ENCODE results near the gene BEST2.

BEST2 gene

DNA sequence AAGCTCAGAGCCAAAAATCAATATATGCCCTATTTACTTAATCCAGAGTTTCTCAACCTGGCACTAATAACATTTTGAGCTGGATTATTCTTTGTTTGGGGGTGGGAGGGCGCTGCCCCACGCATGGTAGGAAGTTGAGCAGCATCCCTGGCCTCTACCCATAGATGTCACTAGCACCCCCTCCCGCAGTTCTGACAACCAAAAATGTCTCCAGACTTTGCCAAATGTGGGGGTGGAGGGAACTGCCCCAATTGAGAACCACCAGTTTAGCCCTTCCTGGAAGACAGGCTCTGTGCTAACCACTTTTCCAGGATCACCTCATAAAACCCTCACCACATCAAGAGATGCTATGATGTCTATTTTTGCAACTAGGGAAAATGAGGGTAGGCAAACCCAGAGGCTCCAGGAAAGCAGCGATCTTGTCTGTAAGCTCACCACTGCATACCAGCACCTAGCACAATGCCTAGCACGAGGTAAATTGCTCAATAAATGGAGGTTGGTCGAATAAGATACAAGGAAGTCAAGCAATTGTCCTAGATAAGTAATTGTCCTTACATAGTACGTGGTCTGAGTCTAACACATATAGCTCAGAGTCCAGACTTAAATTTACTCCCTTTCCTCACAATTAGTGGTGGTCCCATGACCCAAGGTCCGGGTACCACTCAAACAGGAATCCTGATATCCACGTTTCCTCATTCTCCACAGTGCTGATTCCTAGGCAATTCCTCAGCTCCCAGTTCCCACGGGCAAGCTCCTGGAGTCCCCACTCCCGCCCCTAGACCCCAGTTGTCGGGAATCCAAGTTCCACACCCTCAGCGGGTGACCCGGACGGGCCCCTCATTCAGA is 18.0 kb upstream of the BEST2 start:
- Histone ChIP-seq H3K27ac (ENCODE audit: low read length) (peak overlapping the region; percentile 49), H3K27me3 (ENCODE audit: insufficient read depth, low read length) (no peaks in the 10 kb centered on the region), H3K4me1 (ENCODE audit: insufficient read depth, low read length) (no peaks in the 10 kb centered on the region; the same call in 1 of the 2 replicates), H3K9me3 (ENCODE audit: insufficient read depth, low read depth, low read length) (no peaks in the 10 kb centered on the region), H3K9ac (ENCODE audit: low read depth, low read length) (peak overlapping the region; percentile 89), H3K36me3 (ENCODE audit: insufficient read depth, low read depth, low read length) (peaks cover 39% of the 10 kb centered on the region), H3K4me3 (ENCODE audit: low read length) (peak overlapping the region; percentile 89)

DNA sequence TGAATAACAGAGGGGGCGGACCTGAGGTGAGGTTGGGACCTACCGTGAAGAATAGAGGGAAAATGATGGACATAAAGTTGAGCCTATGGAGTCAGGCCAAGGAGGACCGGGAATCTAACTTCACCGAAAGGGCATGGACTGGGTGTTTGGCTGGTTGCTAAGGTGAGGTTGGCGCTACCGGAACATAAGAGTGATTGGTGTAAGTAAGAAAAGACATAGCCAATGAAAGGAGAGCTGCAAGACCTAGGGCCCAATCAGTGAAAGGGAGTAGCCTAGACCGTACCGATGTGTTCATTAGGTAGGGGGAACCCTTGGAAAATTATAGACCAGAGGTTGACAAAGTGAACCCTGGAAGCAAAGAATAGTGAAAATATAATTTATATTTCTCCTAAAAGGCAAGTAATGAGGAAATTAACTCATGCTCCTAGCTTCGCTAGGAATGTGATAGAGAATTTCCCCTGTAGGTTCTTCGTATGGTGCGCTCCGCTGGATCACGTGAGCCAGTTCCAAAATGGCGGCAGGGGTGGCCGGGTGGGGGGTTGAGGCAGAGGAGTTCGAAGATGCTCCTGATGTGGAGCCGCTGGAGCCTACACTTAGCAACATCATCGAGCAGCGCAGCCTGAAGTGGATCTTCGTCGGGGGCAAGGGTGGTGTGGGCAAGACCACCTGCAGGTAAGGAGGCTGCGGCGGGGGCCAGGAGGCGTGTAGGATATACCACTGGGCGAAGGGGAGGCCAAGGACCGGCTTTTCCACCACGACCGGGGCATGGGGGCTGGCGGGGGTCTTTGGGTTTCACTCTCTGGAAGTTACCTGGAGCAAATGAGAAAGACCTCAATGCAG is 14.4 kb upstream of the BEST2 start, which contains the start of gene GET3:
Gene GET3, plus strand, starts transcription at position 503 of the 840 bp plus-strand sequence. Its CDS starts 9 bp downstream, at position 512.
- Histone ChIP-seq H3K27ac (ENCODE audit: low read length) (peak within 1 kb of the TSS; percentile 70), H3K36me3 (ENCODE audit: insufficient read depth, low read depth, low read length) (peaks cover 21% of the 10 kb centered on the region; the same call in 1 of the 2 replicates), H3K9me3 (ENCODE audit: insufficient read depth, low read depth, low read length) (no peaks in the 10 kb centered on the region), H3K4me1 (ENCODE audit: insufficient read depth, low read length) (no peaks in the 10 kb centered on the region; the same call in 1 of the 2 replicates), H3K9ac (ENCODE audit: low read depth, low read length) (peak within 1 kb of the TSS; percentile 83), H3K27me3 (ENCODE audit: insufficient read depth, low read length) (no peaks in the 10 kb centered on the region), H3K4me3 (ENCODE audit: low read length) (peak within 1 kb of the TSS; percentile 95)

DNA sequence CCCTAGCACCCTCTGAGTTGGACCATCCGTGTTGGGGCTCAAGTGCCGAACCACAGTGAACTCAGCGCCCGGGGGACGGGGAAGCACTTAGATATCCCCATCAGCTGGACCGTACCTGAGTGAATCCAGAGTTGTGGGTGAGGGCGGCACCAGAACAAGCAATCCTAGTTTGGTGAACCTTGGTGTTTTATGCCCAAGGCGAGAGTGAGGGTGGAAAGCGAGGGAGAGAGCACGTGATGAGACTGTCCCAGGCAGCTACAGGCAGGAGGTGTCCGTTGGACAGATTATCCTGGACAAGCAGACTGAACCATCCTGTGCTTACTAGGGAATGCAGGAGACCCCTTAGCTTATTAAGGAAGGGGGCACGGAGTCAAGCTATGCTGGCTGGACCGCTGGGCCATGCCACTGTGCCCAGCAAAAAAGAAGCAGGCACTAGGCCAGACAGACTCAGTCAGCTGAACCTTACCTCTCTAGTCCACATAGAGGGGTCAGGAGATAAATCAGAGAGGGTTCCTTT is 13.7 kb upstream of the BEST2 start:
- H3K27ac ChIP-seq (ENCODE audit: low read length): peak overlapping the region; percentile 70
- peak overlapping the region; percentile 83 for H3K9ac ChIP-seq (ENCODE audit: low read depth, low read length)
- peaks cover 22% of the 10 kb centered on the region; the same call in 1 of the 2 replicates for H3K36me3 ChIP-seq (ENCODE audit: insufficient read depth, low read depth, low read length)
- H3K4me1 ChIP-seq (ENCODE audit: insufficient read depth, low read length): no peaks in the 10 kb centered on the region; the same call in 1 of the 2 replicates
- no peaks in the 10 kb centered on the region for H3K9me3 ChIP-seq (ENCODE audit: insufficient read depth, low read depth, low read length)
- no peaks in the 10 kb centered on the region for H3K27me3 ChIP-seq (ENCODE audit: insufficient read depth, low read length)
- H3K4me3 ChIP-seq (ENCODE audit: low read length): peak overlapping the region; percentile 95

DNA sequence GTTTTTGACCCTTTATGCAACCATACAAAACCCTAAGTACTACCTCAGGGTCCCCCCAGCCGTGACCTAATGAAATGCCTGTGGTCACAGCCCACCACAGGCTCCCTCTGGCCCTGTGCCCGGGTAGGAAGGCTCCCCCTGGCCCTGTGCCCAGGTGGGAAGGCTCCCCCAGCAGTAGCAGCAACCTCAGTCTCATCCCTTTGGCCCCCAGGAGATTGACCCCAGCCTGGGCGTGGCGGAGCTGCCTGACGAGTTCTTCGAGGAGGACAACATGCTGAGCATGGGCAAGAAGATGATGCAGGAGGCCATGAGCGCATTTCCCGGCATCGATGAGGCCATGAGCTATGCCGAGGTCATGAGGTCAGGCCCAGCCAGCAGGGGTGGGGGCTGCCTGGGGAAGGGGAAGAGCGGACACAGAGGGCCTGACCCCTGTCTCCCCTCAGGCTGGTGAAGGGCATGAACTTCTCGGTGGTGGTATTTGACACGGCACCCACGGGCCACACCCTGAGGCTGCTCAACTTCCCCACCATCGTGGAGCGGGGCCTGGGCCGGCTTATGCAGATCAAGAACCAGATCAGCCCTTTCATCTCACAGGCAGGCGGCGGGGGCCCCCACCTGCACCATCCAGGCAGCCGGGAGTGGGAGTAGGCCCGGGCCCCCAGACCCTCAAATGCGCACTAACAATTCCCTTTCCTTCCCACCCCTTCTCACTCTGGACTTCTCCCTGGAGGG is 6.3 kb upstream of the BEST2 start:
- Histone ChIP-seq H3K4me1 (ENCODE audit: insufficient read depth, low read length) (no peaks in the 10 kb centered on the region), H3K4me3 (ENCODE audit: low read length) (no peak overlapping the region), H3K9me3 (ENCODE audit: insufficient read depth, low read depth, low read length) (no peaks in the 10 kb centered on the region), H3K9ac (ENCODE audit: low read depth, low read length) (no peak overlapping the region), H3K27me3 (ENCODE audit: insufficient read depth, low read length) (peaks cover 9% of the 10 kb centered on the region), H3K27ac (ENCODE audit: low read length) (no peak overlapping the region), H3K36me3 (ENCODE audit: insufficient read depth, low read depth, low read length) (peaks cover 44% of the 10 kb centered on the region)

DNA sequence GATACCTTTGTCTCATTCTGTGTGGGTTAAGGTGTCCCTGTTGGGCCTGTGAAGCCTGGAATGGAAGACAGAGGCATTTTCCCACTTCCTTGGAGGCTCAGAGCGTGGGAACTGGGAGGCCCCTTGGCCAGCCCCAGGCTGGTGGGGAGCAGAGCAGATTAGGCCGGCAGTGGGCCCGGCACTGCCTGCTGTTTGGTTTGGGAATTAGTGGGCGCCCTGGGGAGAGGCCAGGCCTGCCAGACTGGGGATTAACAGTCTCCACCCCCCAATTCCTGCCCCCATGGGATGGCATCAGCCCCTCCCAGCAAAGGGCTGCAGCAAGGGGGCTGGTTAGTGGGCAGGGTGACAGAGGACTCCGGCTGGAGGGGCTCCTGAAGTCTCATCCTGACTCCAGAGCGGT is 3.1 kb upstream of the BEST2 start:
- Histone ChIP-seq H3K36me3 (ENCODE audit: insufficient read depth, low read depth, low read length) (peaks cover 37% of the 10 kb centered on the region), H3K9ac (ENCODE audit: low read depth, low read length) (no peak overlapping the region), H3K4me1 (ENCODE audit: insufficient read depth, low read length) (no peaks in the 10 kb centered on the region), H3K27ac (ENCODE audit: low read length) (no peak overlapping the region), H3K27me3 (ENCODE audit: insufficient read depth, low read length) (peaks cover 36% of the 10 kb centered on the region), H3K4me3 (ENCODE audit: low read length) (no peak overlapping the region), H3K9me3 (ENCODE audit: insufficient read depth, low read depth, low read length) (no peaks in the 10 kb centered on the region)

DNA sequence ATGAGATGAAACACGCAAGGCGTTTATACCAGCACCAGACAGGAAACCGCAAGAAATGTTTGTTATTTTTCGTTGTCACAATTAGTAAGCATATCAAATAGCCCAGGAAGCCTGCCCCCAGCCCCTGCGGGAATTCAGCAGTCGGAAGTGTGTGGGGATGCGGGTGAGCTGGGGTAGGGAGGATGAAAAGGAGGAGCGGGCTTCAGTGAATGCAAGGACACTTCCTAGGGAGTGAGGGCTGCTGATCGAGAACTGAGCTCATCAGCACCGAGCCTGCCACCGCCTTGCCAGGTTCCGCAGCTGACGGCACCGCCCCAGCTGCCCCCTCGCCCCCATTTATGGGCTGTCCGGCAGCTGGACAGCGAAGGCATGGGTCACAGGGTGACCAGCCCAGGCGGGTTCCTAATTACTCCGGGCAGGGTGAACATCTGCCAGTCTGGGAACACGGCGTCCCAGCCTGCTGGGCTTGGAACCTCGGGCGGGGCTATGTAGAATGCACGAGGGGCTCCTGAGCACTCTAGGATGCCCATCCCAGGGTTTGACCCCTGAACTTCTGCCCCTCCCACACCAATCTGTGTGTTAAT is 1.6 kb upstream of the BEST2 start:
- Histone ChIP-seq H3K27ac (ENCODE audit: low read length) (no peak overlapping the region), H3K4me3 (ENCODE audit: low read length) (no peak overlapping the region), H3K36me3 (ENCODE audit: insufficient read depth, low read depth, low read length) (peaks cover 29% of the 10 kb centered on the region), H3K27me3 (ENCODE audit: insufficient read depth, low read length) (peaks cover 40% of the 10 kb centered on the region), H3K4me1 (ENCODE audit: insufficient read depth, low read length) (no peaks in the 10 kb centered on the region), H3K9ac (ENCODE audit: low read depth, low read length) (no peak overlapping the region), H3K9me3 (ENCODE audit: insufficient read depth, low read depth, low read length) (no peaks in the 10 kb centered on the region)

DNA sequence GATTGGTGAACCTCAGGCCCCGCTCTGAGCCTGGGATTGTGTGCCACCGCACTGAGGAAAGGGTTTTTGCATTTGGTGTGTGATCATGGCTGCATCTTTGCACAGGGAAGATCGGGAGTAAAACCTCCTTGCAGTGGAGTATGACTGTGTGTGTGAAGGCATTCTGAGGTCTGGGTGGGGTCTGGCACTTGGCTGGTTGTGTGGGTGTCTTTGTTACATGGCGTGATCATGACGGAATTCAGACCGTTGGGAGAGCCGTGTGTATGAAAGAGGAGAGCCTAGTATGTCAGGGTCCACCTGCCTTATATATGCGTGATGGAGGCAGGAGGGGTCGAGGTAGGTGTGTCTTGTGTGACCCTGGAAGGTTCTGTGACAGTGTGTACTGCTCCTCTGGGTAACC is 740 bp upstream of the BEST2 start:
- Histone ChIP-seq H3K27me3 (ENCODE audit: insufficient read depth, low read length) (peaks cover 40% of the 10 kb centered on the region), H3K27ac (ENCODE audit: low read length) (no peak overlapping the region), H3K9ac (ENCODE audit: low read depth, low read length) (no peak overlapping the region), H3K36me3 (ENCODE audit: insufficient read depth, low read depth, low read length) (peaks cover 22% of the 10 kb centered on the region), H3K4me1 (ENCODE audit: insufficient read depth, low read length) (no peaks in the 10 kb centered on the region), H3K4me3 (ENCODE audit: low read length) (no peak overlapping the region), H3K9me3 (ENCODE audit: insufficient read depth, low read depth, low read length) (no peaks in the 10 kb centered on the region)

DNA sequence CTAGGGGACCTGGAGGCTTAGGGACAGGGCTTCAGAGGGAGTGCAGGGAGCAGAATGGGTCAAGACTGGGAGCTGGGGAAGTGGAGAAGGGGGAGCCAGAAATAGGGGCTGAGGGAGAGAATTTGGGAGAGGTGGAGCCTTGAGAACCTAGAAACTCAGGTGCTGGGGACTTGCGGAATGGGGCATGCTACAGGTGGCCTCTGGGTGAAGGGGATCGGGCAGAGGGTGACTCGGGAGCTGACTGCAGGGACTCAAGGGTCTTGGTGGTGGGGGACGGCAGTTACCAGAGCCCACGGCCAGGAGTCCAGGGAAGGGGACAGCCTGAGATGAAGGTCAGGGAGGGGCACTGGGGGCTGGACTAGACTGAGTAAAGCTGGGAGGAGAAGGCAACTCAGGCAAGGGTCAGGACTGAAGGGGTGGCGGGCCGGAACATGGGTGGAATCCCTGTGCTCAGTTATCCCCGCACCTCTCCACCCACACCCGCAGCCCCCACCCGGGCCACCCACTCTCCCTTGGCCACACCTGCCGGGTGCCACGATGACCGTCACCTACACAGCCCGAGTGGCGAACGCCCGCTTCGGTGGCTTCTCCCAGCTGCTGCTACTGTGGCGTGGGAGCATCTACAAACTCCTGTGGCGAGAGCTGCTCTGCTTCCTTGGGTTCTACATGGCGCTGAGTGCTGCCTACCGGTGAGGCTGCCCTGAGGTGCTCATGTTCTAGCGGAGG is 628 bp downstream of the BEST2 start:
- Histone ChIP-seq H3K27me3 (ENCODE audit: insufficient read depth, low read length) (peaks cover 40% of the 10 kb centered on the region), H3K9me3 (ENCODE audit: insufficient read depth, low read depth, low read length) (no peaks in the 10 kb centered on the region), H3K4me3 (ENCODE audit: low read length) (peak overlapping the region; percentile 62; the same call in 1 of the 2 replicates), H3K9ac (ENCODE audit: low read depth, low read length) (no peak overlapping the region), H3K27ac (ENCODE audit: low read length) (no peak overlapping the region), H3K36me3 (ENCODE audit: insufficient read depth, low read depth, low read length) (peaks cover 9% of the 10 kb centered on the region; the same call in 1 of the 2 replicates), H3K4me1 (ENCODE audit: insufficient read depth, low read length) (no peaks in the 10 kb centered on the region)

DNA sequence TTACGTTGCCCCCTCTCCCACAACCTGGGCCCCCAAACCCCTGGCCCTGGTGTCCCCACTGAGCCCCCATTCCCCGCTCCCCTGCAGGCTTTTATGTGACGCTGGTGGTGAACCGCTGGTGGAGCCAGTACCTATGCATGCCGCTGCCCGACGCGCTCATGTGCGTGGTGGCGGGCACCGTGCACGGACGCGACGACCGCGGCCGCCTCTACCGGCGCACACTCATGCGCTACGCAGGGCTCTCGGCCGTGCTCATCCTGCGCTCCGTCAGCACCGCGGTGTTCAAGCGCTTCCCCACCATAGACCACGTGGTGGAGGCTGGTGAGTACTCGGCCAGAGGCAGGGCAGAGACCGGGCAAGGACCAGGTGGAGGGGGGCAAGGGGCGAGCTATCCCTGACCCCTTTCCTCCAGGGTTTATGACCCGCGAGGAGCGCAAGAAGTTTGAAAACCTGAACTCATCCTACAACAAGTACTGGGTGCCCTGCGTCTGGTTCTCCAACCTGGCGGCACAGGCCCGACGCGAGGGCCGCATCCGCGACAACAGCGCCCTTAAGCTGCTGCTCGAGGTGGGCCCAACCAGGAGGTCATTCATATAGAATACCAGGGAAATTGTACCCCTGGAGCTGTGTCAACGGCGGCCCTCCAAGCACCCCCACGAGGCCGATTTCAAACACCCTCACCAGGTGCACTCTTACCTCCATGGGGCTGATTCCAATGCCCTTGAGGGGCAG is 3.0 kb downstream of the BEST2 start:
- Histone ChIP-seq H3K9ac (ENCODE audit: low read depth, low read length) (no peak overlapping the region), H3K4me1 (ENCODE audit: insufficient read depth, low read length) (no peaks in the 10 kb centered on the region), H3K4me3 (ENCODE audit: low read length) (no peak overlapping the region), H3K27me3 (ENCODE audit: insufficient read depth, low read length) (peaks cover 43% of the 10 kb centered on the region), H3K36me3 (ENCODE audit: insufficient read depth, low read depth, low read length) (no peaks in the 10 kb centered on the region), H3K27ac (ENCODE audit: low read length) (no peak overlapping the region), H3K9me3 (ENCODE audit: insufficient read depth, low read depth, low read length) (no peaks in the 10 kb centered on the region)
